ENCODE results near the gene FOXP1.

DNA sequence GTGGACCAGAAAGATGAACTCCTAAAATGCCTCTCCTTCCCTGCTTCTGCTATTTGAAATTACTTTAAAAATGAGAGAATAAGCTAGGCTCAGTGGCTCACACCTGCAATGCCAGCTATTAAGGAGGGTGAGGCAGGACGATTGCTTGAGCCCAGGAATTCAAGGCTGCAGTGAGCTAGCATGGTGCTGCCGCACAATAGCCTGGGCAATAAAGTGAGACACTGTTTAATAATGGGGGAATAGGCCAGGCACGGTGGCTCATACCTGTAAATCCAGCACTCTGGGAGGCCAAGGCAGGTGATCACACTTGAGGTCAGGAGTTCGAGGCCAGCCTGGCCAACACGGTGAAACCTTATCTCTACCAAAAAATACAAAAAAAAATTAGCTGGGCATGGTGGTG lies 271.1 kb downstream of the FOXP1 start:
- TF ChIP-seq EZH2 (IDR thresholded peaks at IDR 0.05; ENCODE audit: borderline replicate concordance, insufficient read depth, low read depth, low read length, poor library complexity, severe bottlenecking): no peak
- TF ChIP-seq, protein P1, sequence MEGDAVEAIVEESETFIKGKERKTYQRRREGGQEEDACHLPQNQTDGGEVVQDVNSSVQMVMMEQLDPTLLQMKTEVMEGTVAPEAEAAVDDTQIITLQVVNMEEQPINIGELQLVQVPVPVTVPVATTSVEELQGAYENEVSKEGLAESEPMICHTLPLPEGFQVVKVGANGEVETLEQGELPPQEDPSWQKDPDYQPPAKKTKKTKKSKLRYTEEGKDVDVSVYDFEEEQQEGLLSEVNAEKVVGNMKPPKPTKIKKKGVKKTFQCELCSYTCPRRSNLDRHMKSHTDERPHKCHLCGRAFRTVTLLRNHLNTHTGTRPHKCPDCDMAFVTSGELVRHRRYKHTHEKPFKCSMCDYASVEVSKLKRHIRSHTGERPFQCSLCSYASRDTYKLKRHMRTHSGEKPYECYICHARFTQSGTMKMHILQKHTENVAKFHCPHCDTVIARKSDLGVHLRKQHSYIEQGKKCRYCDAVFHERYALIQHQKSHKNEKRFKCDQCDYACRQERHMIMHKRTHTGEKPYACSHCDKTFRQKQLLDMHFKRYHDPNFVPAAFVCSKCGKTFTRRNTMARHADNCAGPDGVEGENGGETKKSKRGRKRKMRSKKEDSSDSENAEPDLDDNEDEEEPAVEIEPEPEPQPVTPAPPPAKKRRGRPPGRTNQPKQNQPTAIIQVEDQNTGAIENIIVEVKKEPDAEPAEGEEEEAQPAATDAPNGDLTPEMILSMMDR (IDR thresholded peaks at IDR 0.05): no peak

Measured in B cell (primary cell).